Ovary (tissue), 9 donors: ENCODE data around the gene ROBO1. TPM values are rescaled to one million over a fixed set of nuclear protein-coding genes. Genes with fewer than 3 reads are reported as not detected.

Experiments used
- DNase-seq, 5 donors: peaks; one replicate each; pipeline ENCODE4 v3.0.0-alpha.2; 2019 to 2020
- H3K27ac ChIP-seq, 2 donors: fragments of 200-600 bp; one replicate each; pipeline versions ENCODE4 v1.5.1 to v1.8.0; 2019 to 2022
- H3K27me3 ChIP-seq: fragments of 200-600 bp; one replicate; pipeline ENCODE4 v1.8.0; 2022
- H3K36me3 ChIP-seq: fragments of 200-600 bp; sonication (generic); one replicate; pipeline ENCODE4 v1.5.1; 2019
- H3K4me1 ChIP-seq: one replicate; pipeline ENCODE4 v1.8.1; 2013; ENCODE audit warnings: mild to moderate bottlenecking, moderate library complexity; ENCODE audit not compliant: insufficient read depth
- H3K4me3 ChIP-seq: fragments of 200-600 bp; sonication (generic); one replicate; pipeline ENCODE4 v1.5.1; 2017
- H3K9me3 ChIP-seq, 2 donors: fragments of 200-600 bp in 1 of 2; sonication (generic) in 1 of 2; one replicate each; pipeline versions ENCODE4 v1.5.1 to v1.8.1; 2013 to 2019; ENCODE audit warnings: mild to moderate bottlenecking in 1 of 2, moderate library complexity in 1 of 2
- CTCF ChIP-seq, 3 donors: fragments of 450-650 bp in 2 of 3; fragments of 200-600 bp in 1 of 3; IDR thresholded peaks; one replicate each; pipeline versions ENCODE4 v1.5.1 to v1.8.0; 2016 to 2022; ENCODE audit warnings: antibody characterized with exemption in 3 of 3, mild to moderate bottlenecking in 1 of 3
- EP300 ChIP-seq: sonication (generic); formaldehyde crosslinking; IDR thresholded peaks from one replicate; pipeline ENCODE4 v1.6.1; 2017; ENCODE audit warnings: antibody characterized with exemption
- POLR2A ChIP-seq: fragments of 450-650 bp; IDR thresholded peaks from one replicate; pipeline ENCODE4 v1.6.1; 2017; ENCODE audit warnings: antibody characterized with exemption, mild to moderate bottlenecking, moderate library complexity
- WGBS, 3 donors: extraction: QIAGEN DNeasy Blood & Tissue Kit in 1 of 3; methylation state at CpG; one replicate each; pipeline versions ENCODE4 v1.1.5 to v1.1.7; 2013 to 2017; 5-methylcytosine and 5-hydroxymethylcytosine counted together
- intact Hi-C, 4 donors: fragments of 100-400 bp; cut with DNase I; formaldehyde crosslinking; loops; one replicate each; pipeline versions ENCODE4 v1.11.0 to v1.15.1; 2022 to 2023
- polyA plus RNA-seq, 2 donors: library from polyadenylated mRNA; stranded (reverse); fragments of 200-250 nt in 1 of 2; fragments of 350-450 nt in 1 of 2; fragmentation: Illumina TruSeq in 1 of 2; extraction: RNeasy Lipid Tissue Mini Kit (QIAGEN cat#74804) in 1 of 2; gene quantifications; one replicate each; pipeline ENCODE4 v1.2.3, GENCODE V29; 2013 to 2014
- total RNA-seq, 7 donors: library from RNA; depleted of rRNA in 2 of 7; stranded (reverse); fragments of >200 nt in 2 of 7; fragmentation: NEBNext Ultra II Directional in 3 of 7; extraction: Animal tissue kit (Norgen Biotek cat#: 25700) in 3 of 7; gene quantifications; one replicate each; pipeline versions ENCODE4 v1.1.0 to v1.2.4, GENCODE V29; 2016 to 2023
- donor health status: DM: no; HTN: no; CAD: no; lungs with moderate emphysema.
- donor health status: DM: no; HTN: no; CAD: no.
- donor health status: Bipolar disorder and iron deficiency.
- donor health status: DM: yes; HTN: yes; CAD: no.
- donor health status: DM: no; HTN: no; CAD: no.
- donor health status: DM: yes; HTN: yes; CAD: no.

The ROBO1 gene
- total and polyA plus RNA-seq, 9 donors: 17.2 to 49.5 (median 29.0) TPM

- TF ChIP-seq CTCF (IDR thresholded peaks at IDR 0.05): no peak
- TF ChIP-seq POLR2A: no peak
- no peak for TF ChIP-seq EP300
- Histone ChIP-seq H3K4me1 (no peaks in the 10 kb centered on the region), H3K36me3 (no peaks in the 10 kb centered on the region), H3K9me3 (no peaks in the 10 kb centered on the region), H3K4me3 (no peak overlapping the region), H3K27ac (no peak overlapping the region), H3K27me3 (peaks cover 3% of the 10 kb centered on the region)
- DNase-seq: no peak
- 97 to 99% (median 97%) methylated on average over 1 of the region's 1 CpG for WGBS, 3 donors
- intact Hi-C loops: no loop called here
Measured at GRCh38 chr3:79160421-79160820, 607.4 kb downstream of the ROBO1 start.

- 90 to 97% (median 93%) methylated on average over 2 of the region's 2 CpGs for WGBS, 3 donors
- Histone ChIP-seq H3K4me1 (no peaks in the 10 kb centered on the region), H3K9me3 (no peaks in the 10 kb centered on the region), H3K36me3 (no peaks in the 10 kb centered on the region), H3K4me3 (no peak overlapping the region), H3K27ac (no peak overlapping the region), H3K27me3 (peaks cover 3% of the 10 kb centered on the region)
- intact Hi-C loops: no loop called here
- no peak for DNase-seq
- TF ChIP-seq CTCF (IDR thresholded peaks at IDR 0.05) (no peak), EP300 (no peak), POLR2A (no peak)
Measured at GRCh38 chr3:79159736-79160135, 608.1 kb downstream of the ROBO1 start.

- Histone ChIP-seq H3K4me1 (no peaks in the 10 kb centered on the region), H3K4me3 (no peak overlapping the region), H3K9me3 (no peaks in the 10 kb centered on the region), H3K36me3 (no peaks in the 10 kb centered on the region), H3K27ac (no peak overlapping the region), H3K27me3 (peaks cover 3% of the 10 kb centered on the region)
- DNase-seq: no peak
- intact Hi-C loops: no loop called here
- no peak for TF ChIP-seq POLR2A
- TF ChIP-seq CTCF (IDR thresholded peaks at IDR 0.05): no peak
- TF ChIP-seq EP300: no peak
Measured at GRCh38 chr3:79157191-79157590, 610.6 kb downstream of the ROBO1 start.

GRCh38 chr3:79154865-79155264 is 612.9 kb downstream of the ROBO1 start:
- H3K4me3 ChIP-seq: no peak overlapping the region
- WGBS, 3 donors: 60 to 63% (median 63%) methylated on average over 2 of the region's 2 CpGs
- no peak for DNase-seq
- no peak overlapping the region for H3K27ac ChIP-seq
- H3K36me3 ChIP-seq: no peaks in the 10 kb centered on the region
- H3K27me3 ChIP-seq: peaks cover 3% of the 10 kb centered on the region
- H3K4me1 ChIP-seq: no peaks in the 10 kb centered on the region
- intact Hi-C loops: no loop called here
- no peaks in the 10 kb centered on the region for H3K9me3 ChIP-seq
- no peak for TF ChIP-seq POLR2A

GRCh38 chr3:79148786-79149185 is 619.0 kb downstream of the ROBO1 start:
- TF ChIP-seq EP300: no peak
- TF ChIP-seq POLR2A: no peak
- TF ChIP-seq CTCF (IDR thresholded peaks at IDR 0.05): no peak
- Histone ChIP-seq H3K27me3 (no peaks in the 10 kb centered on the region), H3K4me3 (no peak overlapping the region), H3K4me1 (no peaks in the 10 kb centered on the region), H3K27ac (no peak overlapping the region), H3K36me3 (no peaks in the 10 kb centered on the region), H3K9me3 (no peaks in the 10 kb centered on the region)
- no peak for DNase-seq
- WGBS, 3 donors: 91 to 95% (median 93%) methylated on average over 2 of the region's 2 CpGs
- intact Hi-C loops: no loop called here
